ENCODE results near the gene SPOCK1.

SPOCK1 gene

GRCh38 chr5:137365126-137365865 is 133.8 kb downstream of the SPOCK1 start:
- no peak for DNase-seq (ENCODE audit: low read depth in 2 of 2)

GRCh38 chr5:137361280-137361679 is 137.8 kb downstream of the SPOCK1 start:
- DNase-seq (ENCODE audit: low read depth in 2 of 2): no peak

GRCh38 chr5:137360607-137361006 is 138.5 kb downstream of the SPOCK1 start:
- DNase-seq (ENCODE audit: low read depth in 2 of 2): no peak

GRCh38 chr5:137359941-137360340 is 139.2 kb downstream of the SPOCK1 start:
- DNase-seq (ENCODE audit: low read depth in 2 of 2): no peak

GRCh38 chr5:137357436-137357835 is 141.7 kb downstream of the SPOCK1 start:
- DNase-seq (ENCODE audit: low read depth in 2 of 2): no peak

GRCh38 chr5:137356127-137356526 is 143.0 kb downstream of the SPOCK1 start:
- no peak for DNase-seq (ENCODE audit: low read depth in 2 of 2)

- DNase-seq (ENCODE audit: low read depth in 2 of 2): no peak
These were observed 143.4 kb downstream of the SPOCK1 start for GRCh38 chr5:137355708-137356107.

GRCh38 chr5:137352095-137352494 is 147.0 kb downstream of the SPOCK1 start:
- DNase-seq (ENCODE audit: low read depth in 2 of 2): no peak

GRCh38 chr5:137350791-137351190 is 148.3 kb downstream of the SPOCK1 start:
- no peak for DNase-seq (ENCODE audit: low read depth in 2 of 2)

GRCh38 chr5:137348759-137349158 is 150.4 kb downstream of the SPOCK1 start:
- DNase-seq (ENCODE audit: low read depth in 2 of 2): no peak

- DNase-seq (ENCODE audit: low read depth in 2 of 2): no peak
These were observed 151.3 kb downstream of the SPOCK1 start for GRCh38 chr5:137347865-137348264.

- DNase-seq (ENCODE audit: low read depth in 2 of 2): no peak
These were observed 152.8 kb downstream of the SPOCK1 start for GRCh38 chr5:137346281-137346680.

GRCh38 chr5:137345396-137345795 is 153.7 kb downstream of the SPOCK1 start:
- no peak for DNase-seq (ENCODE audit: low read depth in 2 of 2)

GRCh38 chr5:137344723-137345322 is 154.3 kb downstream of the SPOCK1 start:
- no peak for DNase-seq (ENCODE audit: low read depth in 2 of 2)

GRCh38 chr5:137344021-137344420 is 155.1 kb downstream of the SPOCK1 start:
- DNase-seq (ENCODE audit: low read depth in 2 of 2): no peak

GRCh38 chr5:137342764-137343163 is 156.4 kb downstream of the SPOCK1 start:
- DNase-seq (ENCODE audit: low read depth in 2 of 2): no peak

GRCh38 chr5:137341831-137342230 is 157.3 kb downstream of the SPOCK1 start:
- DNase-seq (ENCODE audit: low read depth in 2 of 2): no peak

GRCh38 chr5:137340881-137341280 is 158.2 kb downstream of the SPOCK1 start:
- no peak for DNase-seq (ENCODE audit: low read depth in 2 of 2)

- no peak for DNase-seq (ENCODE audit: low read depth in 2 of 2)
These were observed 162.5 kb downstream of the SPOCK1 start for GRCh38 chr5:137336565-137337120.

- DNase-seq (ENCODE audit: low read depth in 2 of 2): no peak
These were observed 163.0 kb downstream of the SPOCK1 start for GRCh38 chr5:137336161-137336560.

GRCh38 chr5:137335493-137335892 is 163.6 kb downstream of the SPOCK1 start:
- DNase-seq (ENCODE audit: low read depth in 2 of 2): no peak

- no peak for DNase-seq (ENCODE audit: low read depth in 2 of 2)
These were observed 165.2 kb downstream of the SPOCK1 start for GRCh38 chr5:137333928-137334327.

- no peak for DNase-seq (ENCODE audit: low read depth in 2 of 2)
These were observed 165.7 kb downstream of the SPOCK1 start for GRCh38 chr5:137333475-137333874.
